HepG2 (cell line): ENCODE data around the gene BBLN. TPM values are rescaled to one million over a fixed set of nuclear protein-coding genes. Genes with fewer than 3 reads are reported as not detected.
A peak's percentile ranks its signal among the peaks of the same experiment; 100 is the strongest.

ENCODE experiments used
- GLMP ChIP-seq: sonication (generic); formaldehyde crosslinking; IDR thresholded peaks from 2 replicates; pipeline ENCODE4 v1.9.0; 2021; ENCODE audit warnings: missing genetic modification reagents, mild to moderate bottlenecking, borderline replicate concordance
- HINFP ChIP-seq: sonication (generic); formaldehyde crosslinking; IDR thresholded peaks from 2 replicates; pipeline ENCODE4 v1.4.0; 2020; ENCODE audit warnings: low read depth, mild to moderate bottlenecking, missing genetic modification reagents
- HOXA7 ChIP-seq: sonication (generic); formaldehyde crosslinking; IDR thresholded peaks from 2 replicates; pipeline ENCODE4 v1.8.1; 2022; ENCODE audit warnings: mild to moderate bottlenecking, missing genetic modification reagents, moderate library complexity
- IKZF4 ChIP-seq: sonication (generic); formaldehyde crosslinking; IDR thresholded peaks from 2 replicates; pipeline ENCODE4 v1.5.1; 2020; ENCODE audit warnings: borderline replicate concordance, mild to moderate bottlenecking, low read depth, missing genetic modification reagents; ENCODE audit errors: not compliant biosample characterization
- MBNL3 ChIP-seq: fragments of 250-450 bp; sonication (Bioruptor Pico); conservative IDR thresholded peaks from 2 replicates; pipeline ENCODE4 v1.8.0; 2022; ENCODE audit warnings: mild to moderate bottlenecking, inconsistent platforms
- NR2F1 ChIP-seq, 2 experiments: fragments of 450-650 bp in 1 of 2; formaldehyde crosslinking in 1 of 2; IDR thresholded peaks; 2 replicates each; pipeline versions ENCODE4 v1.5.0 to v1.6.1; 2016 to 2020; ENCODE audit warnings: mild to moderate bottlenecking in 1 of 2, missing compliant biosample characterization in 1 of 2, missing genetic modification reagents in 1 of 2, moderate library complexity in 1 of 2
- PRPF4 ChIP-seq: fragments of 200-400 bp; formaldehyde crosslinking; IDR thresholded peaks from 2 replicates; pipeline ENCODE4 v1.6.1; 2016; ENCODE audit warnings: low read length, low read depth; ENCODE audit not compliant: poor library complexity, severe bottlenecking
- SETDB1 ChIP-seq: sonication (generic); formaldehyde crosslinking; IDR thresholded peaks from 2 replicates; pipeline ENCODE4 v1.5.1; 2020; ENCODE audit warnings: missing genetic modification reagents, mild to moderate bottlenecking, borderline replicate concordance
- XRCC5 ChIP-seq: fragments of 200-400 bp; formaldehyde crosslinking; optimal IDR thresholded peaks from 2 replicates; pipeline ENCODE3; 2017; ENCODE audit warnings: mild to moderate bottlenecking, low read length
- ZBTB49 ChIP-seq: sonication (generic); formaldehyde crosslinking; IDR thresholded peaks from 2 replicates; pipeline ENCODE4 v1.4.0; 2020; ENCODE audit warnings: missing genetic modification reagents, borderline replicate concordance
- ZNF160 ChIP-seq: sonication (generic); formaldehyde crosslinking; IDR thresholded peaks from 2 replicates; pipeline ENCODE4 v1.8.0; 2022; ENCODE audit warnings: mild to moderate bottlenecking, inconsistent platforms, missing genetic modification reagents
- ZNF24 ChIP-seq: fragments of 450-650 bp; IDR thresholded peaks from 2 replicates; pipeline ENCODE4 v1.6.1; 2017; ENCODE audit warnings: antibody characterized with exemption, mild to moderate bottlenecking
- ZNF557 ChIP-seq: sonication (generic); formaldehyde crosslinking; IDR thresholded peaks from 2 replicates; pipeline ENCODE4 v1.4.0; 2020; ENCODE audit warnings: missing genetic modification reagents
- ZNF652 ChIP-seq: IDR thresholded peaks from 2 replicates; pipeline ENCODE4 v1.6.1; 2016; ENCODE audit warnings: low read depth, borderline replicate concordance
- ZNF891 ChIP-seq: sonication (generic); formaldehyde crosslinking; IDR thresholded peaks from 2 replicates; pipeline ENCODE4 v1.5.0; 2020; ENCODE audit warnings: mild to moderate bottlenecking, missing genetic modification reagents
- ZSCAN12 ChIP-seq: sonication (generic); formaldehyde crosslinking; IDR thresholded peaks from 2 replicates; pipeline ENCODE4 v1.9.0; 2021; ENCODE audit warnings: mild to moderate bottlenecking, missing genetic modification reagents
- polyA plus RNA-seq, 8 experiments: library from polyadenylated mRNA; depleted of rRNA in 3 of 8; stranded (reverse) in 7 of 8; unstranded in 1 of 8; fragments of >200 nt; fragmentation: Illumina TruSeq in 4 of 8; extraction: Trizol in 4 of 8; gene quantifications; 2 replicates each; pipeline versions ENCODE4 v1.2.1 to v1.2.3, GENCODE V29; 2011 to 2016; ENCODE audit warnings: low read depth in 4 of 8, missing spikeins in 1 of 8, mixed read lengths in 1 of 8; ENCODE audit not compliant: insufficient read depth in 1 of 8
- total RNA-seq, 5 experiments: library from RNA; depleted of rRNA; stranded (reverse); fragments of >200 nt; fragmentation: Illumina TruSeq; extraction: Trizol; gene quantifications; 2 replicates each; pipeline ENCODE4 v1.2.3, GENCODE V29; 2016; ENCODE audit warnings: low read depth in 1 of 5
- TF ChIP-seq, protein P1 (sequence below): fragments of 450-650 bp; IDR thresholded peaks from 2 replicates; pipeline ENCODE4 v1.6.1; 2017
- TF ChIP-seq, protein P2 (sequence below): sonication (generic); formaldehyde crosslinking; IDR thresholded peaks from 2 replicates; pipeline ENCODE4 v1.4.0; 2020; ENCODE audit warnings: missing genetic modification reagents; ENCODE audit errors: not compliant biosample characterization

The BBLN gene
- total and polyA plus RNA-seq, 2 of the 13 experiments (the other 11 are each of a cell fraction or from before 2014, with no cell fraction given) = 27.6 to 33.1 TPM

- TF ChIP-seq ZSCAN12 (no peak), MBNL3 (CRISPR knock-in tag) (no peak), ZNF652 (CRISPR knock-in tag) (no peak), ZNF160 (CRISPR knock-in tag) (no peak), SETDB1 (CRISPR knock-in tag) (no peak), ZBTB49 (CRISPR knock-in tag) (no peak), ZNF557 (CRISPR knock-in tag) (no peak), XRCC5 (peak; percentile 63), ZNF24 (no peak), HOXA7 (no peak), NR2F1 (CRISPR knock-in tag; IDR thresholded peaks at IDR 0.05) (peak; percentile 49 to 91; a peak in 3 of 4 replicates), GLMP (CRISPR knock-in tag) (no peak), HINFP (CRISPR knock-in tag) (peak; percentile 48; the same call in 1 of the 2 replicates), IKZF4 (CRISPR knock-in tag) (no peak), PRPF4 (no peak), ZNF891 (no peak)
- TF ChIP-seq, protein P1, sequence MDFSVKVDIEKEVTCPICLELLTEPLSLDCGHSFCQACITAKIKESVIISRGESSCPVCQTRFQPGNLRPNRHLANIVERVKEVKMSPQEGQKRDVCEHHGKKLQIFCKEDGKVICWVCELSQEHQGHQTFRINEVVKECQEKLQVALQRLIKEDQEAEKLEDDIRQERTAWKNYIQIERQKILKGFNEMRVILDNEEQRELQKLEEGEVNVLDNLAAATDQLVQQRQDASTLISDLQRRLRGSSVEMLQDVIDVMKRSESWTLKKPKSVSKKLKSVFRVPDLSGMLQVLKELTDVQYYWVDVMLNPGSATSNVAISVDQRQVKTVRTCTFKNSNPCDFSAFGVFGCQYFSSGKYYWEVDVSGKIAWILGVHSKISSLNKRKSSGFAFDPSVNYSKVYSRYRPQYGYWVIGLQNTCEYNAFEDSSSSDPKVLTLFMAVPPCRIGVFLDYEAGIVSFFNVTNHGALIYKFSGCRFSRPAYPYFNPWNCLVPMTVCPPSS = no peak
- TF ChIP-seq, protein P2, sequence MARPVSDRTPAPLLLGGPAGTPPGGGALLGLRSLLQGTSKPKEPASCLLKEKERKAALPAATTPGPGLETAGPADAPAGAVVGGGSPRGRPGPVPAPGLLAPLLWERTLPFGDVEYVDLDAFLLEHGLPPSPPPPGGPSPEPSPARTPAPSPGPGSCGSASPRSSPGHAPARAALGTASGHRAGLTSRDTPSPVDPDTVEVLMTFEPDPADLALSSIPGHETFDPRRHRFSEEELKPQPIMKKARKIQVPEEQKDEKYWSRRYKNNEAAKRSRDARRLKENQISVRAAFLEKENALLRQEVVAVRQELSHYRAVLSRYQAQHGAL = no peak
These were observed 43.1 kb downstream of the BBLN start, which contains the start of gene DNM1 (continued) for GRCh38 chr9:128203024-128203706.
